HG03025 (cell line): ENCODE data around the gene ANO10.

Experiments
- ATAC-seq: cut with Tn5 transposase; IDR thresholded peaks from one replicate; pipeline ENCODE4 v1.9.1; 2021; ENCODE audit warnings: mild to moderate bottlenecking, moderate library complexity; ENCODE audit not compliant: unreplicated experiment, low FRiP score

ANO10 gene

GRCh38 chr3:43331381-43331780 is 290.4 kb downstream of the ANO10 start:
- ATAC-seq: no peak

GRCh38 chr3:43330981-43331380 is 290.8 kb downstream of the ANO10 start:
- no peak for ATAC-seq

- ATAC-seq: no peak
These were observed 293.2 kb downstream of the ANO10 start for GRCh38 chr3:43328653-43329052.

- ATAC-seq: no peak
These were observed 294.2 kb downstream of the ANO10 start for GRCh38 chr3:43327582-43327979.

- no peak for ATAC-seq
These were observed 294.8 kb downstream of the ANO10 start for GRCh38 chr3:43326891-43327581.

- ATAC-seq: no peak
These were observed 298.3 kb downstream of the ANO10 start for GRCh38 chr3:43323541-43323940.

- no peak for ATAC-seq
These were observed 301.5 kb downstream of the ANO10 start for GRCh38 chr3:43320288-43320687.

GRCh38 chr3:43319794-43320193 is 302.0 kb downstream of the ANO10 start:
- ATAC-seq: no peak

- no peak for ATAC-seq
These were observed 302.4 kb downstream of the ANO10 start for GRCh38 chr3:43319376-43319775.

GRCh38 chr3:43317461-43318316 is 304.1 kb downstream of the ANO10 start:
- no peak for ATAC-seq

GRCh38 chr3:43316783-43317460 is 304.9 kb downstream of the ANO10 start:
- ATAC-seq: no peak
